NCI-H2196 treated with DMSO at 0.1 percent for 48 hours (cell line): ENCODE measurements around the gene OGFR.

Experiments
- DNase-seq: peaks from one replicate; lab custom pipeline; 2025; ENCODE audit not compliant: unreplicated experiment; lab: John Stamatoyannopoulos, UW

OGFR gene

GRCh38 chr20:62814060-62814708, 9.5 kb downstream of the OGFR start:
- DNase-seq: no peak

- DNase-seq: no peak
Observed at GRCh38 chr20:62814709-62815065, 10.1 kb downstream of the OGFR start.

GRCh38 chr20:62815066-62815991, 10.7 kb downstream of the OGFR start:
- no peak for DNase-seq

- no peak for DNase-seq
Observed at GRCh38 chr20:62816031-62816883, 11.6 kb downstream of the OGFR start.

GRCh38 chr20:62816884-62817873, 12.5 kb downstream of the OGFR start, which contains the start of gene COL9A3:
COL9A3 (plus strand) TSS chr20:62817050; CDS start chr20:62817065, 15 bp downstream.
- DNase-seq: no peak

DNA sequence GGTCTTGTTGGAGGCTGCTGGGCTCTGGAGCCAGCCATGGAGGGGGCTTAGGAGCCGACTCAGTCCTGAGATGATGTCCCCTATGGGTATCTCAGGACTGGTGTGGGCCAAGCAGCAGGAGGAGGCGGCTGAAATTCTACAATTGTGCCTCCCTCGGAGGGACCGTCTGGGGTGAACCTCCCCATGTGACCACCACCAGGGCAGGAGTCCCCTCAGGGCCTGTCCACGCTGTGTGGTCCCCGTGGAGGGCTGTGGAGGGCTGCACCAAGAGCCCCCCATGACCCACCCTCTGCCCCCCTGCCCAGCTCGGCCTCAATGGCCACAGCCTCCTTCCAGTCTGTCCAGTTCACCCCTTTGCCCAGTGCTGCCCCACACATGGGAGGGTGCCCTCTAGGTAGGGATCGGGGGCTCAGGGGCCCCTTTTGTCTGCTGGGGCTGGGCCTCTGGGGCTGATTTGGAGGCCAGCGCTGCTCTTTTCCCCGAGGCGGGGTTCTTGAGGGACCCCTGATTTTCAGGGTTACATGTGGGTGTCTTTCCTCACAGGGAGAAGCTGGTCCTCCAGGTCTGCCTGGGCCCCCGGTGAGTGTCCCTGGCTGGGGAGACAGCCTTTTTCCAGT, 13.4 kb downstream of the OGFR start:
- DNase-seq: no peak

- no peak for DNase-seq
Observed at GRCh38 chr20:62818592-62819493, 14.2 kb downstream of the OGFR start.

- DNase-seq: no peak
Observed at GRCh38 chr20:62819494-62820174, 15.0 kb downstream of the OGFR start.

DNA sequence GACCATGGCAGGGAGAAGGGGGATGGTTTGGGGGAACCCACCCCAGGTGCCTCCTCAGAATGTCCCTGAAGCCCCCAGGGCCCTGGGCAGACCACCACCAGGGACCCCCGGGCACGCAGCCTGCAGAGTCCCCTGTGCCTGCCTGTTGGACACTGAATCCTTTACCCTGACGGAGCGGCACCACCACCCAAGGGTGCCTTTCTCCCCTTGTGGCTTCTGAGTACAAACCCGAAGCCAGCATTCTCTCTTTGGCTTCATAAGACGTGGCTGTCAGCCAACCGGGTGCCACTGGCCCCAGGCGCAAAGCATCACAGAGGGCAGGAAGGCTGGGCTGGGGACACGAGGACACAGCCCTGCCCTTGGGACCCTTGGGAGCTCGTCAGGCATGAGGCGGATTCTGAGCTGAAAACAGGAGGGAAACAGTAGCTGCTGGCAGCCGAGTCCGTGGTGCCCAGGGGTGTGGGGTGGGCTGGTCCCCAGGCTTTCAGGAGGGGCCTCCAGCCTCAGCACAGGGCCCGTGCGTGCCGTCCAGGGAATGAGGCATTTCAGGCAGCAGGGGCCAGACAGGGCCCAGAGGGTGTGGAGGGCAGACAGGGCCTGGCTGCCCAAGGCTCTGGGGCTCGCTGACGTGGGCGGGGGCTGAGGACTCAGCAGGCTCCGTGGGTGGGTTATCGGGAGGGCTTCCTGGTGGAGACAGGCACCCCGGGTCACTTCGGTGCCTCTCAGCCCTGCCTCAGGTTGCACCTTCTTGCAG, 15.8 kb downstream of the OGFR start:
- no peak for DNase-seq

DNA sequence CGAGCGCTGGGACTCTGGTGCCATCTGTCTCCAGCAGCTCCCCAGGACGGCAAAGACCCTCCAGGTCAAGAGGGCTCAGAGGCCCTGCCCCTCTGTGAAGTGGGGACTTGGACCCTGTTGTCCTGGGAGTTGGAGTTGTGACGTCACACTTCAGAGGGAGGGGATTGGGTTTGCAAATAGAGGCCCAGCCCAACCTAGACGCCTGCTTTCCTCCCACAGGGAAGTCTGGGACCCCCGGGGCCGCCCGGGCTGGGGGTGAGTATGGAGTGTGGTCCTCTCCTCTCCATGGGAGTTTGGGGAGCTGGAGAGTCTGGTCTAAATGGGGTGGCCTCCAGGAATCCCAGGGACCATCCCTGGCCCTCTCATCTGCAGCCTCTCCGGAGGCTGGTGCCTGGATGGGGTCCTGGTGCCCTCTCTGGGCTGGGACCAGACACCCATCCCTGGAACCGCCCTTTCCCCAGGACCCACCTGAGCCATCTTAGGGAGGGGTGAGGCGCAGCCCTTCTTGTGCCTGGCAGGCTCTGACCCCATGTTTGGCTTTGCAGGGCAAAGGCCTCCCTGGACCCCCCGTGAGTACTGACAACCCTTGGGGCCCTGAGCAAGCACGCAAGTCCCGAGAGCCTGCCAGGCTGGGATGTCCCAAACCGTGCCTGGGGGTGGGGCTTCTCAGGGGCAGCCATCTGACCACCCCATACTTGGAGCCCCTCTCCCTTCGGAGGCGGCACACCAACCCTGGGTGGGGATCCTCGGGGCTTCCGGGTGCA, 16.5 kb downstream of the OGFR start:
- no peak for DNase-seq

DNA sequence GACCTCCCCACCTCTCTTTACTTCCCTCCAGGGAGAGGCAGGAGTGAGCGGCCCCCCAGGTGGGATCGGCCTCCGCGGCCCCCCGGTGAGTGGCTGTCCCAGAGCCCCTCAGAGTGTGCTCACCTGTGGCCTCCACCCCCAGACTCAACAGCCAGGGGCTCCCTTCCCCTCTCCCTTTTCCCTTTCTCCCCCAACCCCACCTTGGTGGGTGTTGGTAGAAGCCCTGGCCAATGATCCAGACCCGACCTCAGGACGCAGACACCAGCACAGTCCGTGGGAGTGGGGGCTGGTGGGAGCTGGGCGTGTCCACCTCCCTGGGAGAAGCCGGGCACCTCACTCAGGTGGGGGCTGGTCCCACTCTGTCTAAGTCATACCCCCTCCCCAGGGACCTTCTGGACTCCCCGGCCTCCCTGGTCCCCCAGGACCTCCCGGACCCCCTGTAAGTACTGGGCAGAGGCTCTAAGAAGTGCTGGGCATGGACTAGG, 17.1 kb downstream of the OGFR start:
- no peak for DNase-seq

DNA sequence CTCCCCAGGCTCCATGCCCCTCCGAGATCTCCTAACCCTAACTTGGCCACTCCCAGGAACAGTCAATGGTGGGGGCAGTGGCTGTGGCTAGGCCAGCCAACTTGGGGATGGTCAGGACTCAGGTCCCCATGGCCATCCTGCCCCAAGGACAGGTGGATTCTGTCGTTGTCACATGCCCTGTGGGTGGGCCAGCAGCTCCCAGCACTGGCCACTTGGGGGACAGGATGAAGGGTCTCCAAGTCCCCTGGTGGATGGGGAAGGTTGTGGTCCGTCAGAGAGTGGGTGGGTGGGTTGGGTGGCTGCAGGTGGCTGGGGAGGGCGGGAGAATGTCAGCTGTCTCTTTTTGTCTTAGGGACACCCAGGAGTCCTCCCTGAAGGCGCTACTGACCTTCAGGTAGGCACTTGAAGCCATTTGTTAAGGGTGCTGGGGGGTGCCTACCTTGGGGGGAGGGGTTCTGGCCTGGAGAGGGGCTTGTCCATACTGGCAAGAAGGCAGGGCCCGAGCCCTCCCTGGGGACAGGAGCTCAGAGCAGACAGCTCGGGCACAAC, 17.7 kb downstream of the OGFR start:
- DNase-seq: no peak

DNA sequence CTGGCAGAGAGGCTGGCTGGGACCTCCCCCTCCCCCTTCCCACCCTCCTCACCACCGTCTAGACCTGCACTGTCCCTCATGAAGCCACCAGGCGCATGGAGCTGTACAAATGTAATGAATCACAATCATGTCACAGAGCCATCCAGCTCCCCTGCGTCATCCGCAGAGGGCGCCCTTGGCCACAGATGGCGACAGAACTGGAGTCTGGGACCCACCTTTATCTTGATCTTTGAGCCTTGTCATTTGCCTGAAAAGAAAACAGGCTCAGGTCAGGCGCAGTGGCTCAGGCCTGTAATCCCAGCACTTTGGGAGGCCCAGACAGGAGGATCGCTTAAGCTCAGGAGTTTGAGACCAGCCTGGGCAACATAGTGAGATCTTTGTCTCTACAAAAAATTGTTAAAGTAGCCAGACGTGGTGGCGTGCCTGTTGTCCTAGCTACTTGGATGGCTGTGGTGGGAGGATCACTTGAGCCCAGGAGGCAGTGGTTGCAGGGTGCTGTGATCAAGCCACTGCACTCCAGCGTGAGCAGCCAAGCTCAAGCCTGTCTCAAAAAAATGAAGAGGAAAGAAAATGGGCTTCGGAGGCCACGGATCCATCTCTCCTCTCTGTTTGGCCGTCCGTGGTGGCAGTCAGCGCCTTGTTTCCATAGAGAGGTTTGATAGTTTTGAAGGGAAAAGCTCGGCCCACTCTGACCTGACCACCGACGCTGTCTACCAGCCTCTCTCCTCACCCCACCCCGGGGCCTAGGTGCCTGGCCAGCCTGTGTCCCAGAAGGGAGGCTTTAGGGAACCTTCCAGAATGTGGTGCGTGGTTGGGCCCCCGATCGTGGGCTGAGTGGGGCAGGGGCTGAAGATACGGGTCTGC, 18.4 kb downstream of the OGFR start:
- DNase-seq: no peak

DNA sequence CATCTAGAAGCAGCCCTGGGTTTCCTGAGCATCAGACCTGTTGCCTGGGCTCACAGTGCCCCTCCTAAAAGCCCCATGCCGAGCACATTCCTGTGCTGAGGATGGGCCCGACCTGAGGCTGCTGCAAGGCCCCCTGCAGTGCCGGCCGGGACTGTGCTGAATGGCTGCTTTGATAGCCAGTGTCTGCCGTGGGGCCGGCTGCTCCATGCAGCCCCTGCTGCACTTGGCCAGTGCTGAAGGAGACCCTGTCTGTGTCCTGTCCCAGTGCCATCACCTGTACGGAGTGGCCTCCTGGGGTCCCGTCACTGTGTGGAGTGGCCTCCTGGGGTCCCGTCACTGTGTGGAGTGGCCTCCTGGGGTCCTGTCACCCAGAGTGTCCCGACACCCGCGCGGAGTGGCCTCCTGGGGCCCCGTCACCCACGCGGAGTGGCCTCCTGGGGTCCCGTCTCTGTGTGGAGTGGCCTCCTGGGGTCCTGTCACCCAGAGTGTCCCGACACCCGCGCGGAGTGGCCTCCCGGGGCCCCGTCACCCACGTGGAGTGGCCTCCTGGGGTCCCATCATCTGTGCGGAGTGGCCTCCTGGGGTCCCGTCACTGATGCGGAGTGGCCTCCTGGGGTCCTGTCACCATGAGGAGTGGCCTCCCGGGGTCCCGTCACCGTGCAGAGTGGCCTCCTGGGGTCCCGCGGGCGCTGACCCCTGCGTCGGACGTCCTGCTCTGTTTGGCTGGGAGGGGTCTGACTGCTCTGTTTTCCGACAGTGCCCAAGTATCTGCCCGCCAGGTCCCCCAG, 19.2 kb downstream of the OGFR start:
- DNase-seq: no peak
